SJSA1 (cell line): Measurements from ENCODE around the gene SNAPC1. TPM values are rescaled to one million over a fixed set of nuclear protein-coding genes. Genes with fewer than 3 reads are reported as not detected.

Experiments used
- DNase-seq, 2 experiments: peaks; one replicate each; pipeline ENCODE4 v3.0.0-alpha.2; 2015 to 2020; ENCODE audit warnings: low spot score in 2 of 2, low read depth in 1 of 2
- H3K27ac ChIP-seq: fragments of 250-450 bp; sonication (Bioruptor Pico); 2 replicates; pipeline ENCODE4 v1.5.1; 2020; ENCODE audit warnings: mild to moderate bottlenecking, moderate library complexity
- H3K27me3 ChIP-seq: fragments of 250-450 bp; sonication (Bioruptor Pico); replicated peaks from 2 replicates; pipeline ENCODE4 v1.5.1; 2020; ENCODE audit warnings: mild to moderate bottlenecking, moderate library complexity
- H3K36me3 ChIP-seq: fragments of 250-450 bp; sonication (Bioruptor Pico); 2 replicates; pipeline ENCODE4 v1.5.1; 2020; ENCODE audit warnings: mild to moderate bottlenecking
- H3K4me1 ChIP-seq: fragments of 250-450 bp; sonication (Bioruptor Pico); replicated peaks from 2 replicates; pipeline ENCODE4 v1.6.1; 2021; ENCODE audit warnings: mild to moderate bottlenecking
- H3K4me3 ChIP-seq: fragments of 250-450 bp; sonication (Bioruptor Pico); 2 replicates; pipeline ENCODE4 v1.5.1; 2020; ENCODE audit warnings: mild to moderate bottlenecking
- H3K9me3 ChIP-seq: fragments of 250-450 bp; sonication (Bioruptor Pico); replicated peaks from 2 replicates; pipeline ENCODE4 v1.5.1; 2020; ENCODE audit warnings: mild to moderate bottlenecking
- total RNA-seq: library from RNA; depleted of rRNA; stranded (reverse); fragments of >200 nt; shearing (Covaris generic); gene quantifications from 2 replicates; pipeline ENCODE4 v1.2.3, GENCODE V29; 2014

SNAPC1 gene
- total RNA-seq, 1 experiment from 2014 or later = 21.4 TPM

GRCh38 chr14:61805451-61805850, 43.2 kb downstream of the SNAPC1 start:
- no peak overlapping the region for H3K4me3 ChIP-seq
- no peaks in the 10 kb centered on the region for H3K36me3 ChIP-seq
- peaks cover 10% of the 10 kb centered on the region for H3K4me1 ChIP-seq

DNA sequence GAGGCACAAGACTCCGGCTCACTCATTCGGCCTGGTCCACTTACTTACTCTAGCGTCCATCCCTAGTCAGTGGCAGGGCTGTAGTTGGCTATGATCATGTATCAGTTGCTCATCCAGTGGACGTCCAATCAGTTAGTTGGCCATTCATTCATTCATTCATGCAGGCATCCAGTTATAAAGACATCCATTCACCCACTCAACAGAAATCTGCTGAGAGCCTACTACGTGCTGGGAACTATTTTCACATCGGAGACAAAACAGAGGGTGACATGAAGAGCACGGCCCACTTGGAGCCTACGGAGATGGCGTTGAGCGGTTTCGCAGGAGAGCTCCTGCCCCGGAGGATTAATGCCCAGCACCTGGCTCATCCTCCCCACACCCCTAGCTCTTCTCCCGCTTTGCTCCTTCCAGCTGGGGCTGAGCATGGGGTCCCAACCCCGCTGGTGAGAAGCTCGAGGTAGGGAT, 49.7 kb downstream of the SNAPC1 start:
- peaks cover 27% of the 10 kb centered on the region for H3K27me3 ChIP-seq

More at GRCh38 chr14:61805451-61805850, 43.2 kb downstream of the SNAPC1 start:
- no peaks in the 10 kb centered on the region for H3K27me3 ChIP-seq
- no peak for DNase-seq
- H3K9me3 ChIP-seq = no peaks in the 10 kb centered on the region
- no peak overlapping the region for H3K27ac ChIP-seq

GRCh38 chr14:61812347-61813095, 50.3 kb downstream of the SNAPC1 start, which contains the start of gene SYT16:
SYT16 (plus strand) TSS chr14:61812703.
- DNase-seq = no peak
- Histone ChIP-seq H3K36me3 (no peaks in the 10 kb centered on the region), H3K27me3 (peaks cover 27% of the 10 kb centered on the region), H3K4me1 (peaks cover 4% of the 10 kb centered on the region), H3K9me3 (no peaks in the 10 kb centered on the region), H3K4me3 (peak within 1 kb of the TSS; percentile 35), H3K27ac (no peak within 1 kb of the TSS)

More for the DNA sequence above, 49.7 kb downstream of the SNAPC1 start:
- DNase-seq = no peak
- H3K4me1 ChIP-seq = peaks cover 10% of the 10 kb centered on the region
- no peaks in the 10 kb centered on the region for H3K36me3 ChIP-seq
- no peak overlapping the region for H3K27ac ChIP-seq
- no peaks in the 10 kb centered on the region for H3K9me3 ChIP-seq
- H3K4me3 ChIP-seq = no peak overlapping the region

GRCh38 chr14:61813096-61813606, 50.9 kb downstream of the SNAPC1 start:
- peaks cover 27% of the 10 kb centered on the region for H3K27me3 ChIP-seq
- DNase-seq = no peak

GRCh38 chr14:61822458-61822857, 60.2 kb downstream of the SNAPC1 start:
- H3K27ac ChIP-seq = no peak overlapping the region
- H3K9me3 ChIP-seq = no peaks in the 10 kb centered on the region
- no peaks in the 10 kb centered on the region for H3K4me1 ChIP-seq
- H3K27me3 ChIP-seq = no peaks in the 10 kb centered on the region
- H3K4me3 ChIP-seq = no peak overlapping the region
- no peaks in the 10 kb centered on the region for H3K36me3 ChIP-seq
- no peak for DNase-seq

More at GRCh38 chr14:61813096-61813606, 50.9 kb downstream of the SNAPC1 start:
- Histone ChIP-seq H3K4me3 (peak overlapping the region; percentile 35), H3K27ac (no peak overlapping the region), H3K4me1 (peaks cover 4% of the 10 kb centered on the region), H3K36me3 (no peaks in the 10 kb centered on the region), H3K9me3 (no peaks in the 10 kb centered on the region)

GRCh38 chr14:61832783-61833182, 70.6 kb downstream of the SNAPC1 start:
- DNase-seq = no peak
- Histone ChIP-seq H3K9me3 (no peaks in the 10 kb centered on the region), H3K4me1 (no peaks in the 10 kb centered on the region), H3K27me3 (no peaks in the 10 kb centered on the region), H3K4me3 (no peak overlapping the region), H3K36me3 (no peaks in the 10 kb centered on the region), H3K27ac (no peak overlapping the region)

- no peaks in the 10 kb centered on the region for H3K9me3 ChIP-seq
- no peak overlapping the region for H3K4me3 ChIP-seq
- no peaks in the 10 kb centered on the region for H3K4me1 ChIP-seq
- no peak overlapping the region for H3K27ac ChIP-seq
- H3K36me3 ChIP-seq = no peaks in the 10 kb centered on the region
- DNase-seq = no peak
- no peaks in the 10 kb centered on the region for H3K27me3 ChIP-seq
Measured at GRCh38 chr14:61836184-61836583, 74.0 kb downstream of the SNAPC1 start.

DNA sequence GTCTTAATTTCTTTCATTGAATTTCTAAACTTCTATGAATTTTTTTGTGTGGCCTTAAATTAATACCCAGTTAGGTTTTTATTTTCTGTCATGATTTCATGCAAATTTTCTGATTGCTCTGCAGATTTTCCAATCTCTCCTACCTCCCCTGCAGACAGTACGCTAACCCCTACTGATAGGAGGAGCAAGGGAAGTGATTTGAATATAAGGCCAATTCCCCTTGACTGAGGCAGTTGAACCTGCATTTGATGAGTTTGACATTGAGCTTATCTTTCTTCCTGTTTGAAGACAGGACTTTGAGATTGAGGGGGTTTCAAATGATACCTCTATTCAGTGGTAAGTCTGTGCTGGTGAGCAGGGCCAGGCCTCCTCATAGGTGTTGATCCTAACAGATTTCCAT, 74.6 kb downstream of the SNAPC1 start:
- no peak for DNase-seq
- no peaks in the 10 kb centered on the region for H3K9me3 ChIP-seq

DNA sequence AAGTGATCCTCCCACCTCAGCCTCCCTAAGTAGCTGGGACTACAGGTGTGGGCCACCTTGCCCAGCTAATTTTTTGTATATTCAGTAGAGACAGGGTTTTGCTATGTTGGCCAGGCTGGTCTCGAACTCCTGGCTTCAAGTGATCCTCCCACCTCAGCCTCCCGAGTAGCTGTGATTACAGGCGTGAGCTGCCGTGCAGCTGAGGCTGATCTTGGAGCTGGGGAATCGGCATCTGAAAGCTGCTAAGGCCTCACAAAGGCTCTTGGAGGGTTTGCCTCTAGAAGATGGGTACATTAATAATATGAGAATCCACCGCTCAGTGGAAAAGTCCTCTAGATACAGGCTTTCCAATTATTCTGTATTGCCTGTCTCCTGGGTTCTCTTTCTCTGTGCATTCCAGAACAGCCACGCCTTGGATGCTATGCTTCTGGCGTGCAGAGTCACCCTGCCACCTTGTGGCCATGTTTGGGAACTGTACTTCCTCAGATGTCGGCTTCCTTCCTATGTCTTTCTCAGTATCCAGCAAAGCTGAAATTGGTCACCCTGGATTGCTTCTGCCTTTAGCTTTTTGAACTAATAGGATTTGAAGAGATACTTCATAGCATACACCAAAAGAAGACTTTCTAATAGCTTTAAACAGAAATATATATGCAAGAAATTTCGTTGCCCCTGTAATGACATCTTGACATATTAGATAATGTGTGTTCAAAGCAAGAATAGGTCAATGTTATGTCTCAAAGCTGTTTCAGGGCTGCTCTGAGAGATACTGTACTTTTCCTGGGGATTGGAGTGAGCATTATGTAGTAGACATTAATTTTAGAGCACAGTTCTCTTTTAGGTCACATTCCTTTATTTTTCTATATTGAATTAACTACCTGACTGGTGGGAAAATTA, 75.4 kb downstream of the SNAPC1 start:
- no peak overlapping the region for H3K27ac ChIP-seq
- peak; percentile 42 to 66 for DNase-seq
- H3K36me3 ChIP-seq = no peaks in the 10 kb centered on the region
- H3K27me3 ChIP-seq = no peaks in the 10 kb centered on the region
- no peak overlapping the region for H3K4me3 ChIP-seq
- H3K4me1 ChIP-seq = no peaks in the 10 kb centered on the region
- H3K9me3 ChIP-seq = no peaks in the 10 kb centered on the region

More for the DNA sequence above, 74.6 kb downstream of the SNAPC1 start:
- Histone ChIP-seq H3K27me3 (no peaks in the 10 kb centered on the region), H3K4me3 (no peak overlapping the region), H3K4me1 (no peaks in the 10 kb centered on the region), H3K36me3 (no peaks in the 10 kb centered on the region), H3K27ac (no peak overlapping the region)

DNA sequence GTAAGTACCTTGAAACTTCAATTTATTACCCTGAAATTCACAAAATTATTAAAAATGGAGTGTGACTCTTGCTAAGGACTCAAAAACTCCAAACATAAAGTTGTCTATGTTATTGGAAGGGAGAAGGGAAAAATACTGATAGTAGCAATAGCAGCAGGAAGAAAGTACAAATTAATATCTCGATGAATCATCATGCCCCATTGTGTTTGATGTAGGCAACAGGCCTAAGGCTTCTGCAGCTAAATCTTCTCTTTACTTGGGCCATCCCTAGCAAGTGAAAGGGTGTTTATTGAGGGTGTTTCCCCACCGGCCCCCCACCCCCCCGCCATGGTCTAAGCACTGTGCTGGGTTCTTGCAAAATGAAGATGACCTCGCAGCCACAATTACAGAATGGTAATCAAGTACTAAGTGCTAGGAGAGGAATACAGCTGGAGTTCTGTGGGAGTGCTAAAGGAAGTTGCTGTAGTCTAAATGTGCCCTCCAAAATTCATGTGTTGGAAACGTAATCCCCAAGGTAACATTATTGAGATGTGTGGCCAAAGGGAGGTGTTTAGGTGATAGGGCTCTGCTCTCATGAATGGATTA, 76.5 kb downstream of the SNAPC1 start:
- Histone ChIP-seq H3K36me3 (no peaks in the 10 kb centered on the region), H3K4me3 (no peak overlapping the region), H3K9me3 (no peaks in the 10 kb centered on the region), H3K27ac (no peak overlapping the region), H3K27me3 (no peaks in the 10 kb centered on the region), H3K4me1 (no peaks in the 10 kb centered on the region)
- no peak for DNase-seq

DNA sequence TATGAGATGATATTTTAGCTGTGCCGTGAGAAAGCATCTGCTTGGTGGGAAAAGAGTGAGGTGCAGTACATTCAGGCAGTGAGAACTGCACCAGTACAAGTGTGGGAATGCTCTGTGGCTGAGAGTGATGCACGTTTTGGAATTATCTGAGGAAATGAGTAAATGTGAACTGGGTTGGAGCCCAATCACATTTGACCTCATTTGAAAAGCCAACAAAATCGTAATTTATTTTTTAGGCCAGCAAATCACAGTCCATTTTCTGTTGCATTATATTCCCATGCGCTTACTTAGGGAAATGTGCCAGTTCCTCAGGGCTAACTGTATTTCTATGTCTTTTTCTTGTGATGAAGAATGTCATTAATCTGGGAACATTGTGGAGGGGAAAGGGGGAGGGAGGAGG, 77.3 kb downstream of the SNAPC1 start:
- no peak for DNase-seq
- no peaks in the 10 kb centered on the region for H3K4me1 ChIP-seq
- H3K9me3 ChIP-seq = no peaks in the 10 kb centered on the region
- no peaks in the 10 kb centered on the region for H3K36me3 ChIP-seq
- no peaks in the 10 kb centered on the region for H3K27me3 ChIP-seq
- H3K4me3 ChIP-seq = no peak overlapping the region
- H3K27ac ChIP-seq = no peak overlapping the region

DNA sequence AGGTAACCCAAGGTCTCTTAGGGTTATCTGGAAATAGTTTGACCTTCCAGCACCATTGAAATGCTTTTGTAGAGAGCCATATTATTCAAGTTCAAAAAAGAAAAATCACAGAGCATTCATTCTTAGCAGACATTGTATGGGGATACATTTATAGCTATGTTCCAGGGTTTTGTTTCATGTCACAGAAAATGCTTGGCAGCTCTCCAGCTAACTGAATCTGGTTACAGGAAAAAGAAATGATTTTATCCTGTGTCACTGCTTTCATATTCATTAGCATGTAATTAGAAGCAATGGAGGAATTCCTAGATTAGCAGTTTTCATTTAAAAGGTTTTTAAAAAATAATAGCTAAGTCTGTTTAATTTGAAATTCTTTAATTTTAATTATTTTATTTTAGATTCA, 78.9 kb downstream of the SNAPC1 start:
- DNase-seq = no peak
- Histone ChIP-seq H3K4me3 (no peak overlapping the region), H3K9me3 (no peaks in the 10 kb centered on the region), H3K4me1 (no peaks in the 10 kb centered on the region), H3K27me3 (no peaks in the 10 kb centered on the region), H3K36me3 (no peaks in the 10 kb centered on the region), H3K27ac (no peak overlapping the region)
